Stimulated activated CD4-positive, alpha-beta T cell treated with anti-CD3 and anti-CD28 coated beads, Interleukin-1b, Interleukin-23, amount 100 ng/mL, for 1 hour (primary cell): ENCODE data around the gene RAB28.

ENCODE experiments used
- DNase-seq, 2 donors: peaks; one replicate each; pipeline ENCODE4 v3.0.0-alpha.2; 2020; ENCODE audit warnings: low read depth in 2 of 2

The RAB28 gene

DNA sequence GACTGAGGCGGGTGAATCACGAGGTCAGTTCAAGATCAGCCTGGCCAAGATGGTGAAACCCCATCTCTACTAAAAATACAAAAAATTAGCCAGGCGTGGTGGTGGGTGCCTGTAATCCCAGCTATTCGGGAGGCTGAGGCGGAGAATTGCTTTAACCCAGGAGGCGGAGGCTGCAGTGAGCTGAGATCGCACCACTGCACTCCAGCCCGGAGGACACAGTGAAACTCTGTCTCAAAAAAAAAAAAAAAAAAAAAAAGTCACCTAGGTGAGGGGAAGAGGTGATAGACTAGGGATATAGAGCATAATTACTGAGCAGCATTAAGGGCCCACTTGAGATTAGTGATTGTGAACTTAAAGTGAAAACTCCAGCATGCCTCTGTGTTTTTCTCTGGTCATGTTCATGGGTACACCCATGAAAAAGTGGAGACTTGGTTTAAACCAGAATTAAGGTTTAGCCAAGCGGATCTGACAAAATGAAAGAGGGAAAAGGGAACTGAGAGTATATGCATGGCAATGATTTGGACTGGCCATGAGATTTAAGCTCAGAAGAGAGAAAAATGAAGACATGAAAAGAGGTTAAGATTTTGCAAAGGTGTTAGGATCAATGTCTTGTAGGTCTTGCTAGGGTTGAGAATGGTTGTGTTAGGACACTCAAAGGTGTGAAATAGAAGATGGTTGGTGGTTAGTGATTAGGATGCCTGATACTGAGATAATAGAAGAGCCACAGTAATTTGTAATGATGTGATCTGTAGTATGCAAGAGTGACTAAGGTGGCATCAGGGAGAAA is 105.0 kb downstream of the RAB28 start:
- no peak for DNase-seq

- DNase-seq, result no peak
These were observed 113.1 kb downstream of the RAB28 start for GRCh38 chr4:13371048-13371447.

DNA sequence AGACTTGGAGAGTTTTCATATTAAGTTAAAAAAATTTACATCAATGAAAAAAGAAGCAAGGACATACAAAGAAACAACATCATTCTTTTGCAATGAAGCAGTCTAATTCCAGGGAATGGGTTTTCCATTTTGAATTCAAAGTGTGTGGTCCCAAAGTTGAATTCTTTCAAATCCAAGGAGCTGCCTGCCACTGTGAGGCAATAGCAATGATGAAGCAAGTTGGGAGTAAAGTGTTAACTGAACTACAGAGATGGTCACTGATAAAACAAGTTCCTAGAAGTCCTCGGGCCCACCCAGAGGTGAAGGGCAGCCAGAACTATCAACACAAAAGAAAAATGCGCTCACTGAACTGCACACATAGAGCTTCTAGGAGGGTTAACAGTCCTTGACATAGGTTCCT is 115.9 kb downstream of the RAB28 start:
- no peak for DNase-seq

- DNase-seq, result no peak
These were observed 116.4 kb downstream of the RAB28 start for GRCh38 chr4:13367691-13368090.

- DNase-seq, result no peak
These were observed 116.9 kb downstream of the RAB28 start for GRCh38 chr4:13367244-13367643.

- no peak for DNase-seq
These were observed 118.9 kb downstream of the RAB28 start for GRCh38 chr4:13365195-13365594.

GRCh38 chr4:13364653-13365052 is 119.5 kb downstream of the RAB28 start:
- DNase-seq, result no peak

GRCh38 chr4:13364172-13364571 is 120.0 kb downstream of the RAB28 start:
- DNase-seq, result no peak

- DNase-seq, result no peak
These were observed 124.3 kb downstream of the RAB28 start for GRCh38 chr4:13359809-13360208.

- DNase-seq, result no peak
These were observed 128.8 kb downstream of the RAB28 start for GRCh38 chr4:13355111-13355880.

- DNase-seq, result no peak
These were observed 135.0 kb downstream of the RAB28 start for GRCh38 chr4:13349096-13349495.

GRCh38 chr4:13348216-13348615 is 135.9 kb downstream of the RAB28 start:
- no peak for DNase-seq

DNA sequence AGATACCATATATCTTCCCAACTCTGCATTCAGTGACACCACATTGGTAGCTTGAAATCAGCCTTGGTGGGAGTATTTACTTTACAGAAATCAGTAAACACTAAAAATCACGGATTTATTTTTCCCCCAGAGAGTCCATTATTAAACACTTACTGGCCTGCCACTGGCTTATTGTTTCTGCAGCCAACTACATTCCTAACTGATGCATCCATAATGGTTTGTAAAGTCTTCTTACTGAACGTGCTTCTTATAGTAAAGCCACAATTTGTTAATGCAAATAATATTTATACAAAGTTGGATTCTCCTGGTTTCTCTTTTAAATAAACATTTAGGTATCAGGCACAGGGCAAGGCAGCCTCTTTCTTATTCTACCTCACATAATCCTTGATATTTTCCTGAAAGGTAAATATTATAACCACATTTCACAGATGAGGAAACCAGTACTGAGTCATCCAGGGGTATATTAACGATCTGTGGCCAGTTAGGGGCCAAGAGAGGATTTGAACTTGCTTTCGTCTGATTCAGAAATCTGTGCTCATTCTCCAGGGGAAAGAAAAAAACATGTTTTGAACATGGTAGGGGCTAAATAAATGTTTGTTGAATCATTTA is 136.5 kb downstream of the RAB28 start:
- DNase-seq, result no peak

- no peak for DNase-seq
These were observed 139.9 kb downstream of the RAB28 start for GRCh38 chr4:13344216-13344615.

GRCh38 chr4:13340672-13341071 is 143.5 kb downstream of the RAB28 start:
- no peak for DNase-seq

GRCh38 chr4:13331827-13332226 is 152.3 kb downstream of the RAB28 start:
- DNase-seq, result no peak

GRCh38 chr4:13329963-13330362 is 154.2 kb downstream of the RAB28 start:
- DNase-seq, result no peak

GRCh38 chr4:13329340-13329850 is 154.7 kb downstream of the RAB28 start:
- DNase-seq, result no peak

DNA sequence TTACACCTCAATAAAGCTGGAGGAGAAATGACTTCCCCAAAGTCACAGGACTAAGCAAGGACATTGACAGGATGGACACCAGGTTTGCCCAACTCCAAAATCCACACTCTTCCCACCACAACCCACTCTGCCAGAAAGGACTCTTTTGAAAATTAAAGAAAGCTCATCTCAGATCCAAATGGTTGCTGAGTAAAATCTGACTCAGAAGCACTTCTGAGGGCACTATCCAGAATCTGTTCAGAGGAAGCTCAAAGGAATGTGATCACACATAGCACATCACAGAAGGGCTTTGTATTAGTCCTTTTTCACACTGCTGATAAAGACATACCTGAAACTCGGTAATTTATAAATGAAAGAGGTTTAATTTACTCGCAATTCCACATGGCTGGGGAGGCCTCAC is 155.5 kb downstream of the RAB28 start:
- DNase-seq, result no peak

DNA sequence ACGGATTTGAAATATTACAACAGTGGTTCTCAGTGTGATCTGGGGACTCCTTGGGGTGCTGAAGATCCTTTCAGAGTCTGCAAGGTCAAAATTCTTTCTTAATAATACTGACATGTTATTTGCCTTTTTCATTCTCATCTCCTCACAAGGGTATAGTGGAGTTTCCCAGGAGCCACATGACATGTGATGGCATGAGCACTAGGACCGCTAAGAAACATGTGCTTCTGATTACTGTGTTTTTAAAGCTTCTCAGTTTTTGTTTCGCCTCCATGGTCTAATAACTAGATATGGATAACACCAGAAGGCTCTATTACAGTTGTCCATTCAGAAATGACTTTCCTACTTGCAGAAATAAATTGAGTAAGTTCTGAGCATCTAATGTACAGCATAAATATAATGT is 156.1 kb downstream of the RAB28 start:
- no peak for DNase-seq

DNA sequence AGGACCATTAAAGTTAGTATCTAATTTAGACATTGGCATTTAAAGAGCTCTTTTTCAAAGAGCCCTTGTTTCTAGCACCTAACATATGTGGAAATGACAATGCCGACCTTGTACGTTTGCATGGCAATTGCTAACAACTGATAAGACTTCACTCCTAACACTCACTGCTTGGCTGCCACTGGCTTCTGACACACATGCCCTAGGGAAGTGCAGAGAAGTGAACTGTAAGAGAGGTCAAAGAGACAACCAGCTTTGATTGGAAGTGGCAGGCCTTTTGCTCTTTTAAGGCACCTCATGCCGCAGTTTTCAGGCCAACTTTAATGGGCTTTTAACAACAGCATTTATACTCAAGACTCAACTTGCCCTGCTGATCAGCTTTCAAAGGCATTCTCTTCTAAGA is 158.4 kb downstream of the RAB28 start:
- DNase-seq, result no peak

DNA sequence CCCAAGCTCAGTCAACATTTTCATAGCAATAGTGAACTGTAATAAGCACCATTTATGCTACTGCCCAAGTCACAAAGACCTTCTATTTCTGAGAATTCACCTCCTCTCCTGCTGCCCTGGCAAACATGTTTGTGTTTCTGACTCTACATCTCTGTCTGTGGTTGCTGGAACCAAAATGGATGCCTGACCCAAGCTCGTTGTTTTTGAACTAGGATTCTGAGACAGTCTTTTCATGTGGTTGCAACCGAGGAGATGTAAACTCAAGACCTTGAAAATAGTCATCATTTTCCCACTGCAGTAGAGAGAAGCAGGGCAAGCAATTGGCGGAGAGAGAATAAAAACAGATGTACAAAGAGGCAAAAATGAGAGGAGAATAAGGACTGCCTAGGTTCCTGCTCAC is 160.2 kb downstream of the RAB28 start:
- no peak for DNase-seq

GRCh38 chr4:13322681-13323101 is 161.4 kb downstream of the RAB28 start:
- no peak for DNase-seq
